HG03571 (cell line): ENCODE measurements around the gene CCDC85B.
A peak's percentile ranks its signal among the peaks of the same experiment; 100 is the strongest.

ENCODE experiments used
- ATAC-seq: cut with Tn5 transposase; IDR thresholded peaks from one replicate; pipeline ENCODE4 v1.9.1; 2021; ENCODE audit not compliant: unreplicated experiment

Gene CCDC85B

DNA sequence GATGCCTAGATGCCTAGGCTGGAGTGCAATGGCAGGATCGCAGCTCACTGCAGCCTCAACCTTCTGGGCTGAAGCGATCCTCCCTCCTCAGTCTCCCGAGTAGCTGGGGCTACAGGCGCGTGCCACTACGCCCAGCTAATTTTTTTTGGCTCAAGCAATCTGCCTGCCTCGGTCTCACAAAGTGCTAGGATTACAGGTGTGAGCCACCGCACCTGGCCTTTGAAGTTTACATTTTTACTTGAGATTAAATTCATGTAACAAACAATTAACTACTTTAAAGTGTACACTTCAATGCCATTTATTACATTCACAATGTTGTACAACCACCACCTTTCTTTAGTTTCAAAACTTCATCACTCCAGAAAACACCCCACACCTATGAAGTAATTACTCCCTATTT is 13.2 kb downstream of the CCDC85B start:
- no peak for ATAC-seq

DNA sequence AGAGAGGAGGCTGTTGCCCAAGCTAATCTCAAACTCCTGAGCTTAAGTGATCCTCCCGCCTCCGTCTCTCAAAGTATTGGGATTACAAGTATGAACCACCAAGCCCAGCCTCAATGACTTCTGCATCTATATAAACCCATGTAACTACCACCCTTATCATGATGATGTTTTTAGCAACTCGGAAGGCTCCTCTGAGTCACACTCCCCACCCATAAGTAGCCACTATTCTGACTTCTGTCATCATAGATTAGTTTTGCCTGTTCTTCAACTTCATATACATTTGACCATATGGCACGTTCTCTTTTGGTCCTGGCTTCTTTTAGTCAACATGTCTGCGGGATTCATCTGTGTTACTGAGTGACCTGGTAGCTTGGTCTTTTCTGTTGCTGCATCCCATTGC is 16.1 kb downstream of the CCDC85B start:
- no peak for ATAC-seq

DNA sequence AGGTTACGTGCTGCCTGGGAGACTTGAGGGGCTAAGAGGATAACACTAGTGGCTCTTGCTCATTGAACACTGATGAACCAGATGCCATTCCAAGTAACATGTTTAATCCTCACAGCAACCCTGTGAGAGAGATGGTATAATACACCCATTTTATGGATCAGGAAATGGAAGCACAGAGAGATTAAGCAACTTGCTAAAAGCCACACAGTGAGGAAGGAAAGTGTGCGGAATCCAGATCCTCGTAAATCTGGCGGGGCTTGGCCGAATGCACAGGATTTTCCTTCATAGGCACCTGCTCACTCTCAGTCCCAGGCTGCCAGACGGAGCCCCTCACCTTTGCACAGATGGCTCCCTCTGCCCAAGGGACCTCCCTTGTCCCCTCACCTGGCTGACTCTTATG is 17.4 kb downstream of the CCDC85B start:
- no peak for ATAC-seq

DNA sequence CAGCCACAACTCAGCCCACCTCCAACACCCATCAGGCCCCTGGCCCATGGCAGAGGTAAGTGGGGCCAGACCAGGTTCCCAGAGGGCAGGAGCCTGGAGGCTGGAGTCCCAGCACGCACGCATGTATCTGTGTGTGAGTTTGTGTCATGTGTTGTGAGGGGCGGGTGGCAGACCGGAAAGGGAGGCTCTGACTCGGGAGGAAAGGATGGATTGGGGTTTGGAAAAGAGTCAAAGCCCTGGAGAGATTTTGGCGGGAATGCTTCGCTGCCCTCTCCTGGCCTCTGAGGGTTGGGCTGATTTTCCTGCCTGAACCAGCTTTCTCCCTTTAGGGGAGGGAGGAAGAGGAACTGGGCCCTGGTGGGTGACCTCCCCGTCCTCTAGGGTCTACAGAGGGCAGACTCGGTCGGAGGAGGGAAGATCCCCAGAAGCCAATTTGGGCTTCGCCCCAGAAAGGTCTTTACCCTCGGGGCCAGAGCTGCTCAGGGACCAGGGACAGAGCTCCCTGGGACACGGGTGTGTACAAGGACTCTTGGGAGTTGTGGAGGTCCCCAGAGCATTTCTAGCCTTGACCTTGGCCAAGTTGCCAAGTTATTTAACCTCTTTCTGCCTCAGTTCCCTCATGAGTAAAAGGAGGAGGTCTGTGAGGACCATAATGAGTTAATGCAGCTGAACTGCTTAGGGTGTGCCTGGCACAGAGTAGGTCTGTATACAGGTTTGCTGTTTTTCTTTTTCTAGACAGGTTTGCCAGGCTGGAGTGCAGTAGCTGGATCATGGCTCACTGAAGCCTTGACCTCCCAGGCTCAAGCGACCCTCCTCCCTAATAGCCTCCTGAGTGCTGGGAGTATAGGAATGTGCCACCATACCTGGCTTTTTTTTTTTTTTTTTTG is 21.5 kb downstream of the CCDC85B start:
- ATAC-seq = no peak

DNA sequence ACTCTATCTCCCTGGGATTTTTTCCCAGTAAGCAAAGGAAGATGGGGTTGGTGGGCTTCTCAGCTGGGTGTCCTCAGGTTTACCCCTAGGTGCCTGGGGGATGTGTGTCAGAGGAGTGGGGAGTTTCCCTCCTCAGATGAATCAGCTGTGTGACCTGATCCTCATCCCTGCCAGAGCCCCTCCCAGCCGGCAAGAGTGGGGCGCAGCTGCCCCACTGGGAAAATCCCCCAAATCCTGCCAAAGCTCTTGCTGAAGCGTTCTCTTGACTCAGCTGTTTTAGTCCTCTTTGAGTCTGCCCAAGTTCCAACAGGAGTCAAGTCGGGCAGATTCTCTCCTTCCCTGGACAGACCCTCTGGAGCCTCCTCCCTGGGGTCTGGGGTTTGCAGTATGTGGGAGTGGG is 22.4 kb downstream of the CCDC85B start:
- ATAC-seq = no peak

DNA sequence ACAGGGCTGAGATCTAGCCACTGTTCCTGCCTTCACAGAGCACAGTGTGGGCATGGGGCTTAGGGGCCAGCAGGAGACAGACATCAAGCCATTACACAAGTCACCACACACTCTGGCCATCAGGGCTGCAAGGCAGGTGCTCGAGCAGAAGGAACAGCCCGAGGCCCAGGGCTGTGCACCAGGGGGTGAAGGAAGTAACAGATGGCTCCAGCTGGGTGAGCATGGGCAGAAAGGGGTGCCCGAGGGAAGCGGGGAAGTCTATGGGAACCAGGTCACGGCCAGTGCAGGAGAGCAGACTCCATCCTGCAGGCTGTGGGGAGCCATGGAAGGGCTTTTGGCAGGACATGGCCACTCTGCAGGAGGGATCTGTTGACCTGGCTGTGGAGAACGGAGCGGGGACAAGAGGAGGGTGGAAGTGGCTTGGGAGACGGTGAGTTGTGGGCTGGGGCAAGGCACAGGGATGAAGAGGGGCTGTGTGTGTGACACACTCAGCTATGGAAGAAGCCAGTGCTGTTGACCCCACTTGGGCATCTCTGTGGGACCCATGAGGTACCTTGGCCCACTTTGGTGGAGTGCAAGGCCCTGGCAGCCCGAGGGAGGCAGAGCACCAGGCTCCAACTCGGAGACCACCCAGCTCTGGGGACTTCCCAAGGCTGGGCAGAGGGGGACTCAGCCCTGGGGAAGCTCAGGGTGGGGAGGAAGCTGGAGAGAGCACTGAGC is 24.8 kb downstream of the CCDC85B start:
- ATAC-seq = no peak

DNA sequence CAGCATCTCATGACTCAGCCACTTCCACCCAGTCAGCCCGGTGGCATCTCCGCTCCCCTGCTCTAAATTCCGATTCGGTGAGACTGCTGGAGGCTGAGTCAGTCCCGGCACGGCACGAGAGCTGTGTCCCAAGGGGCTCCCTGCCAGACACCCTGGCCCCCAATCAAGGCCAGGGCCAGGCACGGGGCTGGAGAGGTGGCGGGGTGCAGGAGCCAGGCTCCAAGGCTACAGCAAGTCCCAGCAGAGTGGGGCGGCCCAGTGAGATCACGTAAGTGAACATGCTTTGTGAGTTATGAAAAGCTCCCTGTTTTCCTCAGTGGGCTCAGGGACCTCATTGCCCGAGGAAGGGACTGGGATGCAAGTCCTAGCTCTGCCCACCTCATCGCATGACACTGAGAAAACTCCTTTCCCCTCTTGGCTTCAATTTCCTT is 25.4 kb downstream of the CCDC85B start:
- no peak for ATAC-seq

DNA sequence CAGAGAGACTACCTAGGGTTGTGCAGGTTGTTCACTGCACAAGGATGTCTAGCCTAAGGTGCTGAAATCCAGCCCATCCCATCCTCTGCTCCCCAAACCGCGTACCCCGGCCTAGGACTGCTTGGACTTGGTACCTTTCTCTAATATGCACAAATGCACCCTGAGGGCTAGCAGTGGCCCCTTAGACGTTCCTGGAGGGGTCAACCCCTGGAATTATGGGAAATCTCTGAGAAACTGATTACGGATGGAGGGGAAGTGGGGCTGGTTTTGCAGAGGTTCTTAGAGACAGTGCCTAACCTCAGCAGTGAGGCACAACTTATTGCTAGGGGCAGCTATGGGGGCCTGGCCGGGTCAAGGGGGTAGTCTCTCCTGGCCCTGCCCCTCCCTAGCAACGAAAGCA is 25.9 kb downstream of the CCDC85B start:
- ATAC-seq = no peak

DNA sequence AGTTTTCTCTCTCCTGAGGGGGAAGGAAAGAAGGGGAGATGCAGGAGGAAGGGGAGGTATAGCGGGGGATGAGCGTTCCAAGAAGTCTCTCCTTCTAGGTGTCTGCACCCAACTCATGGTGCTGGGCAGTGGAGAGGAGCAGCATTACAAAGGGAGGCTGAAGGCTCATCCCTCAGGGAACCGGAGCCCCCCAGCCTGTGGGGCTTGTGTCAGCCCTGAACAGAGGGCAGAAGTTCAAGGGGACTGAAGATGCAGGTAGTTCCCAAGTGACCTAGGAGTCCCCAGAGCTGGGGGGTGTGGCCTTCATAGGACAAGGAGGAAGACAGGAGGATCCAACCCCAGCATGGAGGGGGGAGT is 26.6 kb downstream of the CCDC85B start:
- ATAC-seq = no peak

DNA sequence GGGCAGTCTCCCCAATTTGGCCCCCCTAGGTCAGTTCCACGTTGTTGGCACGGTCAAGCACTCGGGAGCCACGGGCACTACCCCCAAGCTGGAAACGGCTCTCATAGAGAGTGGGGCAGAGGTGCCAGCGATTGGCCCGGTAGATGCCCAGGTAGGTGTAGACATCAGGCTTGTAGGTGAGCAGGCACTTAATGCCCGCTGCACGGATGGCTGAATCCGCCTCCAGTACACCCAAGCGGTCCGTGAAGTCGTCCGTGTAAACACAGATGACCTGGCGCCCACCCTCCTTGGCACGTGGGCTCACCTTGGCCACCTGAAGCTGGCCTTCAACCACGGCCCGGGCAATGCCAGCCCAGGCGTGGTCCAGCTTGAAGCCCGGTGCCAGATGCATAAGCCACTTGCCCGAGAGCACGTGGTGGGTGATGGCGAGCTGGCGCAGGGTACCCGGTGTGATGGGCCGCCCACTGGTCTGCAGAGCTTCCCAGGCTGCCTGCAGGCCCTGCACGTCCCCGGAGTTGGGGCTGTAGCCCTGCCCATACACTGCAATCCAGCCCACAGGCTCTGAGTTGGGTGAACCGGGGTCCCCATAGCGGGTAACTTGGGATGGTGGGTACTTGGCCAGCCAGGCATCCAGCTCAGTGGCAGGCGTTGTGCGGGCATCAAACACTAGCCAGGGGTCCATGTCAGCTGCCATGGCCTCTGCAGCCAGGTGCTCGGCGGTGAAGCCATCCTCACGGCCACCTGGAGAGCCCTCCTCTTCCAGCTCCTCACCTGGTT is 27.1 kb downstream of the CCDC85B start:
- ATAC-seq = no peak

DNA sequence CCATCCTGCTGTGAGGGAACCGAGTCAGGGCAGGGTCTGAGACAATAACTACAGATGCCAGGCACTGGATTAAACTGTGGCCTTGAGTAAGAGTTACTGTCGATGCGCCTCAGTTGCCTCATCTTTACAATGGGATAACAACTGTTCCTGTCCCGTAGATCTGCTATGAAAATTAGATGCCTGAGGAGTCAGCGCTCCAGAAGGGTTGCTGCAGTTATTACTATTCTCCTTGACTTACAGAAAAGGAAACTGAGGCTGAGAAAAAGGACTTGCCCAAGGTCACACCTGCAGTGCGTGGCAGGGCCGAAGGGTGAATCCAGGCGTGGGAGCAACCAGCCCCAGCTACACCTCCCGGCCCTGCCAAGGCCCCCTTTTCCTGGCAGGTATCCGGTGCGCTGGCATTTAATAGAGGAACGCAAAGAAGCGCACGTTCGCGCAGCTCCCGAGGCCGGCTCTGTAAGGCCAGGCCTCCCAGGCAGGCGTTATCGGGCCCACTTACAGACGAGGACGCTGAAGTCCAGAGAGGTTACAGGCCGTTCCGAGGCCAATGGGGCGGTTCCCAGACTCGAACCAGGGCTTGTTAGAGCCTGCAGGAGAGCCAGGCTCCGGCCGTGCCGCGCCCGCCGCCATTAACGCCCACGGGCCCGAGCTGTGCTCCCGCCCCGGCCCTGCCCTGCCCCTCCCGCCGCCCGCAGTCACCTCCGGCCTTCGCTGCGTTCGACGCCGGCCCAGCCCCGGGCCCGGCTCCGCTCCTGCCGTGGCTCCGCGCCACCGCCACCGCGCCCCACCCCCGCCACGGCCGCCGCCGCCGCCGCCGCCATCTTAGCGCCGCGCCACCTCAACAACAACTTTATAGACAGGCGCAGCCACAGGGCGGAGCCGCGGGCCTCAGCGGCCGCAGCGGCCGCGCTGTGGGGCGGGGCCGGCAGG is 28.0 kb downstream of the CCDC85B start, which contains the start of gene C11orf68:
Gene C11orf68, minus strand, starts transcription at position 852 of the 930 bp plus-strand sequence. Its CDS starts 31 bp downstream, at position 821.
- ATAC-seq = peak; percentile 63

DNA sequence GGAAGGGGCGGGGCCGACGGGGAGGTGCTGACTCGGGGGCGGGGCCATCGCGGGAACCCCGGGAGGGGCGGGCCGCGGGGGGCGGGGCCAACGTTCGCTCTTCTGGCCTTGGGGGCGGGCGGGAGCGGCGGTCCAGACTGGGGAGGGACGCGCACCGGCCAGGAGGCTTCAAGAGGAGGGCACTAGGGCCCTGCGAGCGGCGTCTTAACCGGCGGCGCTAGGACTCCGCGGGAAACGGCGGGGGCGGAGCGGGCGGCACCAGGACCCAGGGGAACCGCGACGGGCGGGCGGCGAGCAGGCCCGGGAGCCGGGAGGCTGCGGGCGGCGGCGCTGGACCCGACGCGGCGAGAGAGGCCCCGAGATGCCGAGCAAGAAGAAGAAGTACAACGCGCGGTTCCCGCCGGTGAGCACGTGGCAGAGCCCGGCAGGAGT is 28.7 kb downstream of the CCDC85B start, which contains the start of gene DRAP1:
Gene DRAP1, plus strand, starts transcription at position 286 of the 432 bp plus-strand sequence. Its CDS starts 76 bp downstream, at position 362.
- ATAC-seq = peak; percentile 70

DNA sequence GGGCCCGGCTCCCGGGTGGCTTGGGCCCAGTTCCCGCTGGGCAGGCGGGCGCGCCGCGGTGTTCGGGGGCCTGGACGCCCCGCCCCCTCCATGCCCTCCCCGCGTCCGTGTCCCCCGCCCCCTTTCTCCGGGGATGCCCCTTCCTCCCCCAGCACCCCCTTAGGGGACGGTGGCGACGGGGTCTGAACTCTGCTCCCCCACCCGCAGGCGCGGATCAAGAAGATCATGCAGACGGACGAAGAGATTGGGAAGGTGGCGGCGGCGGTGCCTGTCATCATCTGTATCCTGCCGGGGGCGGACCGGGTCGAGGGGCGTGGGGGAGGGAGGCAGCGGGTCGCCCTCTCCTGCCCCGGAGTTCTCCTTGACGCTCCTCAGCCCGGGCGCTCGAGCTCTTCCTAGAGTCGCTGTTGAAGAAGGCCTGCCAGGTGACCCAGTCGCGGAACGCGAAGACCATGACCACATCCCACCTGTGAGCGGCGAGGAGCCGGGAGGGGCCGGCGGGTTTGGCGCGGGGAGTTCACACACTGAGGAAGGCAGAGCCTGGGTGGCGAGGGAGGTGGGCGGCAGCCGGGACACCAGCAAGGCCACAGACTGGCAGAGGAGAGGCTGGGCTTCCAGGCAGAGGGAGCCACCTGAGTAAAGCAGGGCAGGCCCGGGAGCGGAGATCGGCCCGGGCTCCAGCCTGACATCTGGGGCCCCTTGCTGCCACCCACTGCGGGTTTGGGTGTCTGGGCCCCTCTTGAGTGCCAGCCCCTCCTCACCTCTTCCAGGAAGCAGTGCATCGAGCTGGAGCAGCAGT is 29.3 kb downstream of the CCDC85B start:
- peak; percentile 3 for ATAC-seq

DNA sequence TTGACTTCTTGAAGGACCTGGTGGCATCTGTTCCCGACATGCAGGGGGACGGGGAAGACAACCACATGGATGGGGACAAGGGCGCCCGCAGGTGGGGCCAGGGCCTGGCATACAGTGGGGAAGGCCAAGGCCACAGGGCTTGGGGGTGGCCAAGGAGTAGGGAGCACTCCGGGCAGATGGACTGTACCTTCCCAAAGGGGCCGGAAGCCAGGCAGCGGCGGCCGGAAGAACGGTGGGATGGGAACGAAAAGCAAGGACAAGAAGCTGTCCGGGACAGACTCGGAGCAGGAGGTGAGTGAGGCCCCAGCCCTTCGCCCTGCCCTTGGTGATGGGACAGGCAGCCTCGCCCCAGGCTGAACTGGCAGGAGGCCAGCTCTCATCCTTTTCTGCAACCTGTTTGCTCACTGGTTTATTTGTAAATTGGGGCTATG is 29.9 kb downstream of the CCDC85B start:
- no peak for ATAC-seq

DNA sequence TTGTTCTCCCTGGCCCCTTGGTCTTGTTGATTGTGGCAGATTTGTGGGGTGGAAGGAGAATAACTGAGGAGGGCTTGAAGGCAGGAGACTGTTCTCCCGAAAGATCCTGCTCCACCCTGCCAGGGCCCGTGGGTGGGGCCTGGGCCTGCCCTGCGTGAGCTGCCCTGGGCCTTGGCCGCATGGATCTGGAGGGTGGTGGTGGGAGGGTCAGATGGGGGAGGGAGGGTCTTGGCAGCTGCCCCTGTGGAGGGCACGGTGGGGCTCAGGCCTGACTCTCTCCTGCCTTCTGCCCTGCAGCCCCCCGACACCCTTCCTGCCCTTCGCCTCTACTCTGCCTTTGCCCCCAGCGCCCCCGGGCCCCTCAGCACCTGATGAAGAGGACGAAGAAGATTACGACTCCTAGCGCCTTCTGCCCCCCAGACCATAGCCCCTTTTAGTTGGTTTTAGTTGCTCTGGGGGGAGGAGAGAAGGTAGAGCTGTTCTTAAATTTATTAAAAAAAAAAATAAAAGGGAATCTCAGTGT is 30.6 kb downstream of the CCDC85B start:
- no peak for ATAC-seq

DNA sequence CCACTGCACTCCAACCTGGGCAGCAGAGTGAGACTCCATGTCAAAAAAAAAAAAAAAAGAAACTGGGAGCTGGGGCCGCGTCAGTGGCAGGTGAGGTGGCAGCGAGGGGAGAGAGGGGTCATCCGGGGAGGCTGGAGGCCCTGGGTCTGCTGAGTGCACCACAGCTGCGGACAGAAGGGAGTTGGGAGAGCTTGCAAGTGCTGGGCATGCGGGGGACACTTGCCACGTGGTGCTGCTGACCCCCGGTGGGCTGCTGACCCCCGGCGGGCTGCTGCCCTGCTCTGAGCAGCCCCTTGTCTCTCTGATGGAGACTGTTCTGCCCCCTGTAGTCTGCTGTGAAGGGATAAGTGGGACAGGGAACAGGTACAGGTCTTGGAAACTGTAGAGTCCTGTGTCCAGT is 31.4 kb downstream of the CCDC85B start:
- no peak for ATAC-seq

DNA sequence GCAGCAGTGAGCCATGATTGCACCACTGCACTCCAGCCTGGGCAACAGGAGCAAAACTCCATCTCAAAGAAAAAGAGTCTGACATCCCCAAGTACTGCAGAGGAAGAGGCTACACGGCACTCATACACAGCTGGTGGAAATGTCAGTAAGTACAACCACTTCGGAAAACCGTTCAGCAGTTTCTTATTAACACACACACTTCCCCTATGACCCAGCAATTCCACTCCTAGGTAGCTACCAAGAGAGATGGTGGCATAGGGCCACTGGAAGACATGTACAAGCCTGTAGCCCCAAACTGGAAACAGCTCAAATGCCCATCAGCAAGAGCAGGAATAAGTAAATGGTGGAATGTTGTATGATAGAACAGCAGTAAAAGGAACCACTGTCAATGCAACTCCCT is 32.1 kb downstream of the CCDC85B start:
- ATAC-seq = no peak

DNA sequence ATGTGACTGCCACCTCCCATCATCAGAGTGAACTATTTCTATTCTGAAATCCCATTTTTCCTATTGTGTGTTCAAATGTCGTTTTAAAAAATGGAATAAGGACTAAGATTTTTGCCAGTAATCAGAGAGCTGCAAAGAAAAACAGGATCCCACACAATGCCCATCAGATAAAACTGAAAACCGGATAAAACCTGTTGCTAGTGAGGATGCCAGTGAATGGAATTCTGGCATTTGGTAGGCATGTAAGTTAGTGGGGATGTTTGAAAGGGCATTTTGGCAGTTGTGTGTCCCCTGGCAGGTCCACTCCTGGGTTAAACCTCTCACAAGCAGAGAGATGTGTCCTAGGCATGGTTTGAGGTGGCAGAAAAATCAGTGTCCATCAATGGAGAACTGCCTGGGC is 34.9 kb downstream of the CCDC85B start:
- no peak for ATAC-seq

DNA sequence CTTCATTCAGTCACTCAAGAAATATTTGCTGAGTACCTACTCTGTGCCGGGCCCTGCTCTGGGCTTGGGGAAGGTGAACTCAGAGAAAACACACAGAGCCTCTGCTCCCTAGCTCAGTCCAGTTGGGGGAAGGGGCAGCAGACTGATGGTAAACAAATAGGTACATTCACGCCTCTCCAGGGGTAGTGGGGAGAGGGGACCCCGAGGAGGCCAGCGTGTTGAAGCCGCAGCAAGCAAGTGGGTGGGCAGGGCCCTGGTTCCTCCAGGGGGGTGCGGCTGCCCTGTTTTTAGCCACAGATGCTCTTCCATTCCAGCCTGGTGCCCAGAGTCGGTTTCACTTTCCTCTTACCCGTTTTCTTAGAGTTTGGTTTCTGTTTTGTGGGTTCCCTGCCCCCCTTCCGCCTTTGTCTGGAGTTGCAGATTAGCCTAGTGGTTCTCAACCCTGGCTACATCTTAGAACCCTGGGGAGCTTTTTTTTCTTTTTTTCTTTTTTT is 37.5 kb downstream of the CCDC85B start:
- no peak for ATAC-seq
